NCI-H2107 (cell line): ENCODE data around the gene TANGO2.
A peak's percentile ranks its signal among the peaks of the same experiment; 100 is the strongest.
"Not testable (repeated sequence)": the region's sequence is repeated elsewhere in the genome, so short reads cannot be mapped to it uniquely, and the experiment has no call there.

Source experiments
- DNase-seq: peaks from one replicate; lab custom pipeline; 2025; lab: John Stamatoyannopoulos, UW

Gene TANGO2

GRCh38 chr22:20064545-20065262 lies 43.8 kb downstream of the TANGO2 start:
- DNase-seq: no peak

DNA sequence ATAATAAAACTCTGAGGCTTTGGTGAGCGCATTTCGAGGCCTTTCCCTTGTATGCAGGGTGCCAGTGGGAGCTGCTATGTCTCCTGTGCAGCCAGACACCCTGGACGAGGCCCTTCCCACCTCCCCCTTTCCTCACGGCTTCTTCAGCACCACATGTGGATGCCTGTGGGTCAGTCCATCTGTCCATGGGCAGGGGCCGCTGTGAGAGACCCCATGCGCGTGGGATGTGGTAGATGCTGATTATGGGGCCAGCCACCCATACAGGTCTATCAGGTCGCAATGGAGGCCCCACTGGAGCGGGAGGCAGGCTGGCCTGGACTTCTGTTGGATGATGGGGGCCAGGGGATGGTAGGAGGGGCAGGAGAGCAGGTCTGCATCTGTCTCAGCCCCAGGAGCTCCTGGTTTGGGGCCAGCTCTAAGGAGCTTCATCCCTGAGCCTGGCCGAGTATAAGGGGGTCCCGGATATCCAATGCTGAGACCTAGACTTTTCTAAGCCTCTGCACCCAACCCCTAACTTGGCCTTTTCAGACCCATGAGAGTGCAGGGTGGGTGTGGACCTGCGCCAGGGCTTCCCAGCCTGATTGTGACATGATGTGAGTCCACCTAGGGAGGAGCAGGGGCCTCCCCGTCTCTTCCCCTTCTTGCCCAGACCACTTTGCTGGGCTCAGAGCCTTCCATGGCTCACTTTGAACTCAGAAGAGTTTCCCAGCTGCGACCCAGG lies 45.1 kb downstream of the TANGO2 start:
- no peak for DNase-seq

DNA sequence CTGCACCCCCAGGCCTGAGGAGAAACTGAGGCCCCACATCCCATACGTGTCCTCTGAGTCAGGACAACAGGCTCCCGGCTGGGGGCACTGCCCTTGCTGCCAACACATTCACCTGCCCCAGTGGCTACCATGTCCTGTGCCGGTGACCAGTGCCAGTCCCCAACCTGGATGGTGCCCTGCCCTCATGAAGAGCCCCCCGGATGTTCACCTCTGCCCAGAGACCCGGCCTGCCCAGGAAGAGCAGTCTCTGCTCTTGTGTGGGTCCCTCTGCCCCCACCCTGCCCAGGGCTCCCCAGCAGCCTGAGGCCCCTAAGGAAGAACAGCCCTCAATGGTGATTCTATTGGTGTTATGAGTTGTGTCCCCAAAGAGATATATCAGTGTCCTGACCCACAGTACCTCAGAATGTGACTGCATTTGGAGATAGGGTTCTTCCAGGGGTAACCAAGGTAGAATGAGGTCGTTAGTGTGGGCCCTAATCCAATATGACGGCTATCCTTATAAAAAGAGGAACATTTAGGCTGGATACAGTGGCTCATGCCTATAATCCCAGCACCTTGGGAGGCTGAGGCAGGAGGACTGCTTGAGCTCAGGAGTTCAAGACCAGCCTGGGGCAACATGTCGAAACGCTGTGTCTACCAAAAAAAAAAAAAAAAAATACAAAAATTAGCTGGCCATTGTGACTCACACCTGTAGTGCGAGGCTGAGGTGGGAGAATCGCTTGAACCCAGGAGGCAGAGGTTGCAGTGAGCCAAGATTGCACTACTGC lies 45.9 kb downstream of the TANGO2 start:
- DNase-seq: no peak

GRCh38 chr22:20067384-20067682 lies 46.4 kb downstream of the TANGO2 start:
- not testable (repeated sequence) for DNase-seq

- DNase-seq: no peak
These were observed 47.7 kb downstream of the TANGO2 start for GRCh38 chr22:20068640-20069039.

GRCh38 chr22:20069331-20070042 lies 48.6 kb downstream of the TANGO2 start:
- no peak for DNase-seq

DNA sequence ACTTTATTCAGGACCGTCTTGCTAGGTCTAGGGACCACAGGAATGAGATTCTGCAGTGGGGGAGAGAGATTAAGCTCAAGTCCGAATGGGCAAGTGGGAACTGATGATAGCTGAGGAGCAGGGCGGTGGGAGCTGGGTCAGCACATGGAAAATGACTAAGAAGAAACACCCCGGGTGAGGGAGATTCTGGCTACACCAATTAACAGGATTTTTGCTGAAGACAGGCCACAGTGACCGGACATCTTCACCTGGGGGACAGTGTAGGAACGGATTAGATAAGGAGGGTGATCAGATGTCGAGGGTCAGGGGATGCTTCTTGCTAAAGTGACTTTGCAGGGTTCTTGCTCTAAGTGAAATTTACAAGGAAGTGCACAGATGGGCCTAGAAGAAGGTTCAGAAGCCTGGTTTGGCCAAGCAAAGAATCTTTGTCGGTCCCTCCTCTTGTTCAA lies 50.6 kb downstream of the TANGO2 start:
- DNase-seq: no peak

GRCh38 chr22:20076627-20077172 lies 55.8 kb downstream of the TANGO2 start:
- no peak for DNase-seq

DNA sequence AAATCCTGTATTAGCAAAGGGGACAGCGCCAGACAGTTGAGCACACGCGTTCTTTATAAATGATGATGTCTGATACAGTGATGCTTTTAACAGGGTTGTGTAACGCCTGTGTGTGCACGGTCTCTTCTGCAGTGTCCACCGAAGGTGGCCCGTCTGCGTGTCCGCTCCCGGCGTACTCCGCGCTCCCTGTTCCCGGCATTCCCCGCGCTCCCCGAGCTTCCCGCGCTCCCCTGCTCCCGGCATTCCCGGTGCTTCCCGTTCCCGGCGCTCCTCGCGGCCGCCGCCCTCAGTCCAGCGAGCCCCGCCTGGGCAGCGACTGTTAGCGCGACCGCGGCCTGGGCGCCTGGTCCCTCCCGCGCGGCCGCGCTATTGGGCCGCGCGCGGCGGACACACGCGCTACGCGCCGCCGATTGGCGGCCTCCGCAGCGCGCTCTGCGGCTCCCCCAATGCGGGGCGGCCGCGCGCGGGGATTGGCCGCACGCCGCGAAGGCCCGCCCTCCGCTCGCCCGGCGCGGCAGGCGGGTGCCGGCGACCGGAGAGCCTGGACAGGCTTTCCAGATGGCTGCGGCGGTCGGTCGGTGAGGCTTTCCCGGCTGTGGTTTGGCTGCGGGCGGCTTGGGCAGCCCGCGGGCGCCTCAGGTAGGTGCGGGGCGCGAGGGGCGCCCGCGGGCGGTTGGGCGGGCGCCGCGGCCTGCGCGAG lies 59.0 kb downstream of the TANGO2 start, which contains the start of gene DGCR8:
TSS of gene DGCR8 (plus strand) at position 497 of the 700 bp plus-strand sequence. CDS start 5,723 bp downstream, outside the sequence.
- DNase-seq: peak; percentile 63

DNA sequence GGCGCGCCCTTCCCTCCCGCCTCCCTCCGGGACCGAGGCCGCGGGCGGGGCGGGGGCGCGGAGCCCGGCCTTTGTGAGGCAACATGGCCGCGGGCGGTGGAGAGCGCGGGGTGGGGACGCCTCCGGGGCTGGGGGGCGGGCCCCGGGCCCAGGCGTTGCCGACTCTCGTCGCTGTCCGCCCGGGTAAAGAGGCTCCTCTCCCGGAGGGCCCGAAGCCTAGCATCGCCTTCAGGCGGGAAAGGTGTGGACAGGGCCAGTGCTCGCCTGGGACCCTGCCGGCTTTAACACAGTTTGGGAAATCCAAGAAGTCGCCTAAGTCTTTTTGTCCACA lies 59.5 kb downstream of the TANGO2 start:
- DNase-seq: peak; percentile 29

- DNase-seq: peak; percentile 19
These were observed 60.1 kb downstream of the TANGO2 start for GRCh38 chr22:20080776-20081654.

- no peak for DNase-seq
These were observed 62.4 kb downstream of the TANGO2 start for GRCh38 chr22:20083157-20083890.

DNA sequence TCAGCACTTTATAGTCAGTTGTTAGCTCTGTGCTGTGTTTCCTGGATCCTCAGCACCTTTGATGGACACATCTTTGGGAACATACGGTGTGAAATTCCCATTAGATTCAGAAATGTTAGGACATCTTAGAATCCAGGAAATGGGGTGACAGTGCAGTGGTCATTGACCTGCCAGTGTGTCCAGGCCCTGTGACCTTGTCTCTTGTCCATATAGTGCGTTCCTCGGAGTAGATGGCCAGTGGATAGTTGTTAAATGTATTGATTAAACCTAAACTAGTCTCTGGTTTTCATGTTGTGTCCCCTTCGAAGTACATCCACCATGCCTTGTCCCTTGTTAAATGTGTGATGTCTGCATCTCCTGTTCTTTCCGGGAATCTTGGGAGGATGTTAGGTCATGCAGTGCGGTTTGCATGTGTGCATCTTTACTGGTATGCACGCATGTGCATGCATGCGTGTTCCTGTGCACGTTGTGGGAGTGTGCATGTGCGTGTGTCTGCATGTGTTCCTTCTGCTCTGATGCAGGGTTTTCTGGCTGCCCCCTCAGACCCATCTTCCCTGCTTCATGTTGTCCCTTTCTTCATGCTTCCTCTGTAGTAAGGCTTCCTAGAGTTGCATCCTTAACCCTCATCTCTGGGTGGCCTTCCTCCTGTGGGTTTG lies 63.1 kb downstream of the TANGO2 start:
- DNase-seq: no peak

DNA sequence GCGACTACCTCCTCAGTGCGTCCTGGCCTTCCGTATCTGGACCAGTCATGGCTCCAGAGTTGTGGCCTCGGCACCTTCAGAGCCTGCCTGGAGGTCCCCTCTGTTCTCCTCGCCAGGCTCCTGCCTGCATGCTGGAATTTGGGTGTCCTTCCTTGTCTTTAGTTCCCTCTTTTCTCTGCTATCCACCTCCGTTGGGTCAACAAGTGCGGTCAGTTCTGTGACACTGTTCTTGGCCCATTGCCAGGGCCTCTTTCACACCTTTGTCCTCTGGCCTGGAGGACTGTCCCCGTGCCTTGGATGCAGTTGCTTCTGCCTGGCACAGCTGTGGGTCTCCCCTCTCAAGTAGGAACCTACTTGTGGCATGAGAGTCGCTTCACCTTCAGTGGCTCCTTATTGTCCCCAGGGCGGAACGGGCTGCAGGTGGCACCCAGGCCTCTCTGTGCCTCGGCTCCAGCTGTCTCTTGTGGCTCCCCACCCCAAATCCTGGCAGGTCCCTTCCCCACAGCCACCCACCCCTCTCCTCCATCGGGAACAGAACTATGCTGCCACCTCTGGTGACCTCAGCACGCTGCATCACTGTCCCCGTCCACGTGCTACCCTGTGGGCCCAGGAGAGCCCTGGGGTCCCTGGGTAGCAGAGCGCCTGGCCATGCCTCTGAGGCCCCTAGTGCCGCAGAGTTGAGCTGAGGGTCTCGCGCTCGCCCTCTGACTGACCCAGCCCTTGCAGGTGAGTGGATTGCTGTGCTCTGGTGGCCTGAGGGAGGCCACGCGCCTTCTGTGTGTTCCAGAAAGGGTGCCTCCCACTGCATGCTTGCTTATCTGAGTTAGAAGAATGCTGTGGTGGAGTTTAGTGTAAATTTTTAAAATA lies 63.9 kb downstream of the TANGO2 start:
- no peak for DNase-seq

- no peak for DNase-seq
These were observed 64.7 kb downstream of the TANGO2 start for GRCh38 chr22:20085651-20086050.

DNA sequence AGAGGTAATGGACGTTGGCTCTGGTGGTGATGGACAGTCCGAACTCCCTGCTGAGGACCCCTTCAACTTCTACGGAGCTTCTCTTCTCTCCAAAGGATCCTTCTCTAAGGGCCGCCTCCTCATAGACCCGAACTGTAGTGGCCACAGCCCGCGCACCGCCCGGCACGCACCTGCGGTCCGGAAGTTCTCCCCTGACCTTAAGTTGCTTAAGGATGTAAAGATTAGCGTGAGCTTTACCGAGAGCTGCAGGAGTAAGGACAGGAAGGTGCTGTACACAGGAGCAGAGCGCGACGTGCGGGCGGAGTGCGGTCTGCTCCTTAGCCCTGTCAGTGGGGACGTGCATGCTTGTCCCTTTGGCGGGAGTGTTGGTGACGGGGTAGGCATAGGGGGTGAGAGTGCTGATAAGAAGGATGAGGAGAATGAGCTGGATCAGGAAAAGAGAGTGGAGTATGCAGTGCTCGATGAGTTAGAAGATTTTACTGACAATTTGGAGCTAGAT lies 65.2 kb downstream of the TANGO2 start:
- no peak for DNase-seq

- DNase-seq: no peak
These were observed 65.9 kb downstream of the TANGO2 start for GRCh38 chr22:20086763-20087162.
